Neural progenitor cell (in vitro differentiated cells): ENCODE results near the gene LDB2. TPM values are rescaled to one million over a fixed set of nuclear protein-coding genes. Genes with fewer than 3 reads are reported as not detected.

Experiments used
- DNase-seq: peaks from one replicate; pipeline ENCODE4 v3.0.0-alpha.2; 2016; ENCODE audit warnings: low spot score
- H2AFZ ChIP-seq: fragments of 200-600 bp; sonication (generic); replicated peaks from 2 replicates; pipeline ENCODE4 v1.6.1; 2016; ENCODE audit warnings: antibody characterized with exemption
- H3F3A ChIP-seq: fragments of 200-600 bp; sonication (generic); 2 replicates; pipeline ENCODE4 v1.6.1; 2016; ENCODE audit warnings: antibody characterized with exemption, low read depth
- H3K27ac ChIP-seq: fragments of 200-600 bp; sonication (generic); 2 replicates; pipeline ENCODE4 v1.5.1; 2016; ENCODE audit warnings: mild to moderate bottlenecking
- H3K27me3 ChIP-seq: fragments of 200-600 bp; sonication (generic); 2 replicates; pipeline ENCODE4 v1.6.1; 2016; ENCODE audit warnings: mild to moderate bottlenecking, moderate library complexity
- H3K36me3 ChIP-seq: fragments of 200-600 bp; sonication (generic); 2 replicates; pipeline ENCODE4 v1.5.1; 2016
- H3K4me1 ChIP-seq: fragments of 200-600 bp; sonication (generic); 2 replicates; pipeline ENCODE4 v1.6.1; 2016; ENCODE audit warnings: mixed run types
- H3K4me2 ChIP-seq: fragments of 200-600 bp; sonication (generic); 2 replicates; pipeline ENCODE4 v1.6.1; 2016
- H3K4me3 ChIP-seq: fragments of 200-600 bp; sonication (generic); 2 replicates; pipeline ENCODE4 v1.5.1; 2016
- H3K79me2 ChIP-seq: fragments of 200-600 bp; sonication (generic); 2 replicates; pipeline ENCODE4 v1.6.1; 2016; ENCODE audit warnings: low read depth
- H3K9ac ChIP-seq: fragments of 200-600 bp; sonication (generic); 2 replicates; pipeline ENCODE4 v1.6.1; 2016
- H3K9me3 ChIP-seq: fragments of 200-600 bp; sonication (generic); 2 replicates; pipeline ENCODE4 v1.5.1; 2016; ENCODE audit warnings: low read depth
- H4K20me1 ChIP-seq: fragments of 200-600 bp; sonication (generic); 2 replicates; pipeline ENCODE4 v1.6.1; 2016; ENCODE audit warnings: low read depth
- H3K27ac Mint-ChIP-seq: 3 replicates; pipeline ENCODE4 v1.8.0; 2021; ENCODE audit warnings: mixed read lengths
- H3K27me3 Mint-ChIP-seq: 2 replicates; pipeline ENCODE4 v1.8.0; 2022; ENCODE audit warnings: low read depth, mild to moderate bottlenecking, inconsistent platforms, moderate library complexity, mixed read lengths; ENCODE audit not compliant: insufficient read depth
- H3K36me3 Mint-ChIP-seq: 3 replicates; pipeline ENCODE4 v1.8.0; 2021; ENCODE audit warnings: mixed read lengths
- H3K4me1 Mint-ChIP-seq: 3 replicates; pipeline ENCODE4 v1.8.0; 2021; ENCODE audit warnings: mixed read lengths
- H3K4me3 Mint-ChIP-seq: 3 replicates; pipeline ENCODE4 v1.8.0; 2021; ENCODE audit warnings: mild to moderate bottlenecking, moderate library complexity, mixed read lengths
- H3K9me3 Mint-ChIP-seq: 3 replicates; pipeline ENCODE4 v1.8.0; 2020; ENCODE audit warnings: mixed read lengths
- EZH2 ChIP-seq: fragments of 200-600 bp; sonication (generic); IDR thresholded peaks from 2 replicates; pipeline ENCODE4 v1.6.1; 2017; ENCODE audit warnings: antibody characterized with exemption, mild to moderate bottlenecking, moderate library complexity
- EZH2phosphoT487 ChIP-seq: fragments of 200-600 bp; sonication (generic); IDR thresholded peaks from 2 replicates; pipeline ENCODE4 v1.6.1; 2017; ENCODE audit warnings: antibody characterized with exemption
- total RNA-seq: library from RNA; depleted of rRNA; stranded (reverse); fragments of >200 nt; gene quantifications from 2 replicates; pipeline ENCODE4 v1.2.3, GENCODE V29; 2015; ENCODE audit warnings: low replicate concordance
- TF ChIP-seq, protein P1 (sequence below): fragments of 200-600 bp; sonication (generic); IDR thresholded peaks from 2 replicates; pipeline ENCODE4 v1.5.1; 2017; ENCODE audit warnings: antibody characterized with exemption, mild to moderate bottlenecking

The LDB2 gene
- total RNA-seq, 1 donor from 2014 or later = 24.3 TPM

DNA sequence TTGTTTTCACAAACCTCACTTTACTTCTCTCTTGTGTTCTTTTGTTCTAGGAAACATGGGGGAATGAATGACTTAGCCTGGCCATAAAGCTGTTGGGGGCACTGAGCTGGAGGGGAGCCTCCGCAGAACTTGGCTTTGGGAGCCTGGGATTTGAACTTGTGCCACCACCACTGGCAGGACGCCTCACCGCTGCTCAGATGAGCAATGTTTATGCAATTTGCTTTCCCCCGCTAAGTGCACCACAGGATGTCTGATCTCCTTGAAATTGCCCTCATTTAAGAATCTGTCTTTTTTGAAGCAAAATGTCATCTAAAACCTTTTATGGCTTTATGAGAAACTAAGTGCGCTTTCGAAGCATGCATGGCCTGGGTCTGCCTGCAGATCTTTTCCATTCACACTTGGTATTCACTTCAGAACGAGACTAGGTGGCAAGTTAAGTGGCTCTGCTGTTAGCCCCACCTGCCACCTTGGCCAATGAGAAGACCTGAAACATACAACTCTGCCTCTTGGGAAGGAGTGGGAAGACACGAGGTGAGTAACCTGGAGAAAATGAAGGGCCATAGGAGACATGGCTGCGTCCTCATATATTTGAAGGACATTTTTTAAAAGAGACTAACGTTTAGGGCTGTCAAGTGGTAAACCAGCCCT, 119.3 kb downstream of the LDB2 start:
- Histone ChIP-seq H3K4me2 (no peak overlapping the region), H3K9me3 (no peaks in the 10 kb centered on the region)
- H3K4me3 Mint-ChIP-seq = no peak overlapping the region

DNA sequence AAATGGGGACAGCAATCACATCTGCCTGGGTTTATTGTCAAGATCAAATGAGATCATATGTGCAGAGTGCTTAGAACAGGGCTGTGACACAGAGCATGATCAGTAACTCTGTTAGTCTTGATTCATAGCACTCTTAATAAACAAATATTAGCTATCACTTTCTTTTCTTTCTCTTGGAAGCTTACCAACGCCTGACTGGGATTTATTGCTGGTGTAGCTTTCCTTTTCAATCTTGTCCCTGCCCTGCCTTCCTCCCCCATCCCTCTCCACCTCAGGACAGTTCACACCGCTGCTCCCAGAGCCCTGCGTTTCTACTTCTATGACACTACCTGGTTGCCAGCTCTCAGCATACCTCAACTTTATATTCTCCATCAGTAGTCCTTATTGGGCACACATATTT, 120.7 kb downstream of the LDB2 start:
- H3K27me3 Mint-ChIP-seq = no peaks in the 10 kb centered on the region
- peaks cover 6% of the 10 kb centered on the region for H3K36me3 Mint-ChIP-seq
- Histone ChIP-seq H3K9ac (no peak overlapping the region), H3K79me2 (no peaks in the 10 kb centered on the region), H3K9me3 (no peaks in the 10 kb centered on the region), H3K27me3 (no peaks in the 10 kb centered on the region), H3K27ac (no peak overlapping the region), H3F3A (no peaks in the 10 kb centered on the region), H3K4me1 (no peaks in the 10 kb centered on the region), H3K4me3 (no peak overlapping the region), H2AFZ (no peak overlapping the region), H3K4me2 (no peak overlapping the region), H4K20me1 (no peaks in the 10 kb centered on the region), H3K36me3 (no peaks in the 10 kb centered on the region)
- H3K4me3 Mint-ChIP-seq = no peak overlapping the region
- H3K9me3 Mint-ChIP-seq = no peaks in the 10 kb centered on the region
- no peak overlapping the region for H3K27ac Mint-ChIP-seq
- DNase-seq = no peak
- H3K4me1 Mint-ChIP-seq = peaks cover 5% of the 10 kb centered on the region
- TF ChIP-seq, protein P1, sequence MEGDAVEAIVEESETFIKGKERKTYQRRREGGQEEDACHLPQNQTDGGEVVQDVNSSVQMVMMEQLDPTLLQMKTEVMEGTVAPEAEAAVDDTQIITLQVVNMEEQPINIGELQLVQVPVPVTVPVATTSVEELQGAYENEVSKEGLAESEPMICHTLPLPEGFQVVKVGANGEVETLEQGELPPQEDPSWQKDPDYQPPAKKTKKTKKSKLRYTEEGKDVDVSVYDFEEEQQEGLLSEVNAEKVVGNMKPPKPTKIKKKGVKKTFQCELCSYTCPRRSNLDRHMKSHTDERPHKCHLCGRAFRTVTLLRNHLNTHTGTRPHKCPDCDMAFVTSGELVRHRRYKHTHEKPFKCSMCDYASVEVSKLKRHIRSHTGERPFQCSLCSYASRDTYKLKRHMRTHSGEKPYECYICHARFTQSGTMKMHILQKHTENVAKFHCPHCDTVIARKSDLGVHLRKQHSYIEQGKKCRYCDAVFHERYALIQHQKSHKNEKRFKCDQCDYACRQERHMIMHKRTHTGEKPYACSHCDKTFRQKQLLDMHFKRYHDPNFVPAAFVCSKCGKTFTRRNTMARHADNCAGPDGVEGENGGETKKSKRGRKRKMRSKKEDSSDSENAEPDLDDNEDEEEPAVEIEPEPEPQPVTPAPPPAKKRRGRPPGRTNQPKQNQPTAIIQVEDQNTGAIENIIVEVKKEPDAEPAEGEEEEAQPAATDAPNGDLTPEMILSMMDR = no peak
- TF ChIP-seq EZH2 = no peak
- no peak for TF ChIP-seq EZH2phosphoT487

More for the DNA sequence above, 119.3 kb downstream of the LDB2 start:
- Mint-ChIP-seq H3K27me3 (no peaks in the 10 kb centered on the region), H3K27ac (no peak overlapping the region), H3K36me3 (peaks cover 4% of the 10 kb centered on the region), H3K4me1 (peaks cover 15% of the 10 kb centered on the region), H3K9me3 (no peaks in the 10 kb centered on the region)
- no peak overlapping the region for H3K27ac ChIP-seq
- H3K4me1 ChIP-seq = peaks cover 9% of the 10 kb centered on the region
- TF ChIP-seq EZH2 (no peak), EZH2phosphoT487 (no peak)
- TF ChIP-seq, protein P1 = no peak
- no peaks in the 10 kb centered on the region for H3F3A ChIP-seq
- no peak for DNase-seq
- no peak overlapping the region for H2AFZ ChIP-seq
- H3K9ac ChIP-seq = no peak overlapping the region
- H3K79me2 ChIP-seq = no peaks in the 10 kb centered on the region
- no peaks in the 10 kb centered on the region for H4K20me1 ChIP-seq
- H3K27me3 ChIP-seq = no peaks in the 10 kb centered on the region
- H3K4me3 ChIP-seq = no peak overlapping the region
- H3K36me3 ChIP-seq = no peaks in the 10 kb centered on the region

DNA sequence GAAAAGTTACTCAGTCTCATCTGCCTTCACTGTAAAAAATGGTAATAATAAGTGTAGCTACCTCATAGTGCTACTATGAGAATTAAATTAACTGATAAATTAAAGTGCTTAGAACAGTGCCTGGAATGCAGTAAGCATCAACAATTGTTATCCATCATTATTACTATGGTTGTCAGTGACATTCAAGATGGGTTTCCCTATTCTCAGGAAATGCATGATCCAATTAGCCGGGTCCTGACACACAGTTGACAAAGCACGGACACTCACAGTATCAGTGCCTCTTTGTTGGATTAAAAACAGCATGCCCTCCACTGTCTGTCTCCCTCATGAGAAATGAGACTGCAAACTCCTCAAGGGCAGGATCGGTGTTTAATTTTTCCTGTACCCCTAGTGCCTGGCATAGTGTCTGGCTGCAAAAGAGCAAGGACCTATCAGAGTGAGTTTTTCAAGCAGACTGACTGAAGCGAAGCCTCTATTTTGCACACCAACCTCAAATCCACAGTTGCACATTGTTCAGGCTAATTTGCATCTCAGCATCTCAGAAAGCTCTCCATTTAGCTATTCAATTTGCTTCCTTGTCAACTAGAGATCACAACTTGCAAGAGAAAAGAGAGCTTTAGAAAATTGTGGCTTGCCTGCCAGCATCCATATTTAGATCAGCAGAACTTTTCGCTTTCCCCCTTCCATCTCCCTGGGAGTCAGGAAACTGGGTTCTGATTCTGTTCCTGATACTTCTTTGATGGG, 122.9 kb downstream of the LDB2 start:
- no peaks in the 10 kb centered on the region for H3K27me3 Mint-ChIP-seq
- H3K4me3 Mint-ChIP-seq = no peak overlapping the region
- H3K27me3 ChIP-seq = no peaks in the 10 kb centered on the region
- no peaks in the 10 kb centered on the region for H3K4me1 ChIP-seq
- no peaks in the 10 kb centered on the region for H3K36me3 ChIP-seq
- H3K27ac ChIP-seq = no peak overlapping the region
- H3K9ac ChIP-seq = no peak overlapping the region
- H3F3A ChIP-seq = no peaks in the 10 kb centered on the region
- H2AFZ ChIP-seq = no peak overlapping the region
- H3K9me3 Mint-ChIP-seq = no peaks in the 10 kb centered on the region
- no peak overlapping the region for H3K4me3 ChIP-seq
- no peaks in the 10 kb centered on the region for H4K20me1 ChIP-seq
- no peak overlapping the region for H3K4me2 ChIP-seq
- TF ChIP-seq, protein P1 = no peak
- TF ChIP-seq EZH2phosphoT487 (no peak), EZH2 (no peak)
- no peak overlapping the region for H3K27ac Mint-ChIP-seq
- no peaks in the 10 kb centered on the region for H3K9me3 ChIP-seq
- H3K79me2 ChIP-seq = no peaks in the 10 kb centered on the region
- H3K36me3 Mint-ChIP-seq = peaks cover 7% of the 10 kb centered on the region
- no peak for DNase-seq
- peaks cover 5% of the 10 kb centered on the region for H3K4me1 Mint-ChIP-seq
